DND-41 (cell line): ENCODE data around the gene GMFB.

Experiments used
- ATAC-seq: fragments of 200-7000 bp; cut with Tn5 transposase; 3 replicates; pipeline ENCODE4 v1.9.1; 2021; ENCODE audit warnings: low read depth; ENCODE audit not compliant: insufficient read depth
- DNase-seq: peaks from one replicate; pipeline ENCODE4 v3.0.0-alpha.2; 2020
- H2AFZ ChIP-seq: 2 replicates; pipeline ENCODE4 v1.6.0; 2012; ENCODE audit warnings: low read depth, low read length
- H3K27ac ChIP-seq: 2 replicates; pipeline ENCODE4 v1.5.1; 2012; ENCODE audit warnings: low read length, inconsistent platforms
- H3K27me3 ChIP-seq: fragments of 200-600 bp; sonication (generic); 2 replicates; pipeline ENCODE4 v1.6.0; 2012; ENCODE audit warnings: low read length, mild to moderate bottlenecking, inconsistent platforms; ENCODE audit not compliant: insufficient read depth, poor library complexity
- H3K36me3 ChIP-seq: 2 replicates; pipeline ENCODE4 v1.5.1; 2012; ENCODE audit warnings: low read length, inconsistent platforms; ENCODE audit not compliant: insufficient read depth
- H3K4me1 ChIP-seq: 2 replicates; pipeline ENCODE4 v1.5.1; 2012; ENCODE audit warnings: mild to moderate bottlenecking, low read length; ENCODE audit not compliant: insufficient read depth
- H3K4me2 ChIP-seq: 2 replicates; pipeline ENCODE4 v1.6.0; 2012; ENCODE audit warnings: mild to moderate bottlenecking, moderate library complexity, low read length, inconsistent platforms; ENCODE audit not compliant: insufficient read depth
- H3K4me3 ChIP-seq, 2 experiments: fragments of 200-600 bp in 1 of 2; shearing (Covaris generic) in 1 of 2; 2 replicates each; pipeline ENCODE4 v1.5.1; 2012 to 2016; ENCODE audit warnings: inconsistent platforms in 2 of 2, low read length in 2 of 2, mild to moderate bottlenecking in 2 of 2, low read depth in 1 of 2, moderate library complexity in 1 of 2
- H3K79me2 ChIP-seq: 2 replicates; pipeline ENCODE4 v1.6.0; 2012; ENCODE audit warnings: low read length, inconsistent platforms; ENCODE audit not compliant: insufficient read depth
- H3K9ac ChIP-seq: 2 replicates; pipeline ENCODE4 v1.6.0; 2012; ENCODE audit warnings: low read depth, mild to moderate bottlenecking, inconsistent platforms, low read length, moderate library complexity
- H3K9me3 ChIP-seq: 2 replicates; pipeline ENCODE4 v1.5.1; 2012; ENCODE audit warnings: low read length, moderate library complexity, mild to moderate bottlenecking, inconsistent platforms; ENCODE audit not compliant: insufficient read depth, severe bottlenecking
- H4K20me1 ChIP-seq: 2 replicates; pipeline ENCODE4 v1.6.0; 2012; ENCODE audit warnings: low read length; ENCODE audit not compliant: insufficient read depth
- CTCF ChIP-seq: IDR thresholded peaks from 2 replicates; pipeline ENCODE4 v1.5.1; 2012; ENCODE audit warnings: borderline replicate concordance, low read length, moderate library complexity, mild to moderate bottlenecking; ENCODE audit not compliant: poor library complexity, severe bottlenecking; ENCODE audit errors: extremely low read depth
- EZH2 ChIP-seq: IDR thresholded peaks from 3 replicates; pipeline ENCODE4 v1.6.1; 2012; ENCODE audit warnings: borderline replicate concordance, low read depth, mild to moderate bottlenecking, moderate library complexity, low read length, inconsistent platforms; ENCODE audit not compliant: severe bottlenecking

Gene GMFB

GRCh38 chr14:54451121-54451601 lies 37.6 kb downstream of the GMFB start:
- no peak for DNase-seq
- no peak overlapping the region for H3K27ac ChIP-seq
- peaks cover 8% of the 10 kb centered on the region for H3K27me3 ChIP-seq
- no peak overlapping the region for H3K4me2 ChIP-seq
- H3K9ac ChIP-seq = no peak overlapping the region
- no peaks in the 10 kb centered on the region for H3K79me2 ChIP-seq
- no peak for TF ChIP-seq EZH2
- no peak for TF ChIP-seq CTCF
- no peaks in the 10 kb centered on the region for H3K36me3 ChIP-seq
- no peaks in the 10 kb centered on the region for H3K9me3 ChIP-seq
- no peak overlapping the region for H2AFZ ChIP-seq
- no peaks in the 10 kb centered on the region for H3K4me1 ChIP-seq
- no peak for ATAC-seq
- no peaks in the 10 kb centered on the region for H4K20me1 ChIP-seq
- no peak overlapping the region for H3K4me3 ChIP-seq

GRCh38 chr14:54450535-54450934 lies 38.2 kb downstream of the GMFB start:
- no peaks in the 10 kb centered on the region for H3K4me1 ChIP-seq
- no peak overlapping the region for H3K4me2 ChIP-seq
- no peaks in the 10 kb centered on the region for H3K79me2 ChIP-seq
- H3K27ac ChIP-seq = no peak overlapping the region
- no peaks in the 10 kb centered on the region for H3K36me3 ChIP-seq
- H3K9me3 ChIP-seq = no peaks in the 10 kb centered on the region
- no peaks in the 10 kb centered on the region for H4K20me1 ChIP-seq
- no peak for TF ChIP-seq EZH2
- TF ChIP-seq CTCF = no peak
- DNase-seq (no peak), ATAC-seq (no peak)
- H2AFZ ChIP-seq = no peak overlapping the region
- H3K4me3 ChIP-seq = no peak overlapping the region
- peaks cover 8% of the 10 kb centered on the region for H3K27me3 ChIP-seq
- no peak overlapping the region for H3K9ac ChIP-seq

GRCh38 chr14:54447231-54447692 lies 41.5 kb downstream of the GMFB start:
- TF ChIP-seq CTCF = no peak
- no peak for TF ChIP-seq EZH2
- no peaks in the 10 kb centered on the region for H3K79me2 ChIP-seq
- no peak overlapping the region for H3K27ac ChIP-seq
- H3K9ac ChIP-seq = no peak overlapping the region
- no peak for ATAC-seq
- H3K9me3 ChIP-seq = no peaks in the 10 kb centered on the region
- H3K4me1 ChIP-seq = no peaks in the 10 kb centered on the region
- no peaks in the 10 kb centered on the region for H3K36me3 ChIP-seq
- H3K4me3 ChIP-seq = no peak overlapping the region
- peaks cover 8% of the 10 kb centered on the region for H3K27me3 ChIP-seq
- H2AFZ ChIP-seq = no peak overlapping the region
- H3K4me2 ChIP-seq = no peak overlapping the region
- no peak for DNase-seq
- no peaks in the 10 kb centered on the region for H4K20me1 ChIP-seq
